Muscle of leg (tissue), 11 donors: Measurements from ENCODE around the gene NUDT8. TPM values are rescaled to one million over a fixed set of nuclear protein-coding genes. Genes with fewer than 3 reads are reported as not detected.
A peak's percentile ranks its signal among the peaks of the same experiment; 100 is the strongest.

Source experiments
- DNase-seq: peaks from one replicate; pipeline ENCODE4 v3.0.0; 2013
- H3K27ac ChIP-seq: one replicate; pipeline ENCODE4 v1.5.1; 2013; ENCODE audit warnings: mild to moderate bottlenecking, low read length, control low read depth
- H3K27me3 ChIP-seq: one replicate; pipeline ENCODE4 v1.6.1; 2013; ENCODE audit warnings: low read length; ENCODE audit not compliant: control insufficient read depth, insufficient read depth
- H3K36me3 ChIP-seq: one replicate; pipeline ENCODE4 v1.6.1; 2013; ENCODE audit warnings: low read length; ENCODE audit not compliant: control insufficient read depth, insufficient read depth
- H3K4me1 ChIP-seq: one replicate; pipeline ENCODE4 v1.6.1; 2013; ENCODE audit warnings: low read length; ENCODE audit not compliant: control insufficient read depth, insufficient read depth
- H3K4me3 ChIP-seq: one replicate; pipeline ENCODE4 v1.5.1; 2013; ENCODE audit warnings: low read length, control low read depth
- H3K9me3 ChIP-seq: replicated peaks from 2 replicates; pipeline ENCODE4 v1.6.1; 2013; ENCODE audit warnings: low read depth, low read length; ENCODE audit not compliant: control insufficient read depth
- WGBS: methylation state at CpG from one replicate; pipeline ENCODE4 v1.1.5; 2013; ENCODE audit warnings: missing lambda C conversion rate; ENCODE audit not compliant: insufficient coverage; 5-methylcytosine and 5-hydroxymethylcytosine counted together
- polyA plus RNA-seq, 8 donors: library from polyadenylated mRNA; unstranded; fragments of 120-200 nt; gene quantifications; one replicate each; pipeline versions ENCODE4 v1.2.1 to v1.2.3, GENCODE V29; 2013; ENCODE audit warnings: inconsistent platforms in 1 of 8, low replicate concordance in 1 of 8; ENCODE audit not compliant: insufficient read length in 8 of 8, insufficient read depth in 1 of 8
- total RNA-seq: library from RNA; stranded (reverse); fragments of 120-200 nt; gene quantifications from one replicate; pipeline ENCODE4 v1.2.4, GENCODE V29; 2013

Gene NUDT8
- total and polyA plus RNA-seq, 9 donors, result 3.4 to 5.8 (median 4.2) TPM

DNA sequence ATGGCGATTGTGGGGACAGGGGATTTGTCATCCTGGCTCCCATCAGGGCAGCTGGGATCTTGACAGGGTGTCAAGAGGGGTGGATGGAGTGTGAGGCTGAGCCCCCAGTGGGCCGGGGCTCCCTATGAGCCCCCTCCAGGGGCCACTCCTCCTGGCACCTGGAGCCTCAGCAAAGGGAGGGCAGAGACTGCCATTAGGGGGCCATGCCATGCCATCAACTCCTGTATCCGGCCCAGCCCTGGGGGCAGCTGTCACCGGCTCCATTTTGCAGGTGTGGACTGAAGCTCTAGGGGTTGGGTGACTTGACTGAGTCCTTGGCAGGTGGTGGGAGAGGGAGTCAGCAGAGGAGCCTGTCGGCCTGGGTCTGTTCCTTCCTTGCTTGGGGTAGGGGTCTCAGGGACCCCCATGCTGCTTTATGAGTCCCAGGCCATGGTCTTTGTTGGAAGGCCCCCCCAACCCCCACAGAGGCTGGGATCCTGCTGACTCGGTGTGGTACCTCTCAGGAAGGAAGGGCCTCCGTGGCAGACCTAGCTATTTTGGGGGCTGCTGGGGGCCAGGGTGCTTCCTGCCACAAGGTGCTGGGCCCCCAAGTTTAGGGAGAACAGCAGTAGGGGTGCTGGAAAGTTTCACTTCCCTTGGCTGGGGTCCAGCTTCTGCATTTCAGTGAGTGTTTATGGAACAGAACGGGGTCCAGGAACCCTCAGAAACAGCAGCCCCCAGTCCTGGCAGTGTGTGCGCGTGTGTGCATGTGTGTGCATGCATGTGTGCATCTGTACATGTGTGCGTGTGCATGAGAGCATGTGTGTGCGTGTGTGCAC lies 19.3 kb upstream of the NUDT8 start:
- Histone ChIP-seq H3K9me3 (peaks cover 1% of the 10 kb centered on the region), H3K27ac (no peak overlapping the region), H3K27me3 (peaks cover 13% of the 10 kb centered on the region), H3K36me3 (no peaks in the 10 kb centered on the region), H3K4me1 (no peaks in the 10 kb centered on the region), H3K4me3 (no peak overlapping the region)
- WGBS, result 76% methylated on average over 7 of the region's 12 CpGs
- peak; percentile 64 for DNase-seq

DNA sequence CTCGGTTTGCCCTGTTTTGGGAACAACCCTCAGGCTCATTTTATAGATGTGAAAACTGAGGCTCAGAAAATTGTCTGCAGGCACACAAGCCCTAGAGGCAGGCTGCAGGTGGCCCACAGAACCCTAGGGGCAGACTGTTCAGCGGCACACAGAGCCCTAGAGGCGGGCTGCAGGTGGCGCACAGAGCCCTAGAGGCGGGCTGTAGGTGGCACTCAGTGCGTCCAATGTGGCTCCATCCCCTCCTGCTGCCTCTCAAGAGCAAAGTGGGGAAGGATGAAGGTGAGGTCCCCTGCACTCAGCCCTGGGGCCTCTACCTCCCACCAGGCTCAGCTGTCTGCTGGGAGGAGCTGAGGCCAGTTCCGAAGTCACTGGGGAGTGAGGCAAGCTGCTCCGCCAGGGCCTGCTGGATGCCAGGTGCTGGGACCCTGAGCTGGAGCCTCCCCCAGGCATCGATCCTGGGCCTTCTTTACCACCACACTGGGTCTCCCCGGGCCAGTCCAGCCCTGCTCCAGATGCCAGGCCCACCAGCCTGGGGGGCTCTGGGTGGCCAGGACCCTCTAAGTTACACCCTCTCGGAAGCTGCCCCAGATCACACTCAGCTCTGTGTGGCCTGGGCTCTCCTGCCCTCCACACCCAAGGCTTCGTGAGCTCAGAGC lies 18.5 kb upstream of the NUDT8 start:
- no peak for DNase-seq
- WGBS, result 48% methylated on average over 10 of the region's 12 CpGs
- no peaks in the 10 kb centered on the region for H3K36me3 ChIP-seq
- no peak overlapping the region for H3K4me3 ChIP-seq
- H3K27me3 ChIP-seq, result peaks cover 13% of the 10 kb centered on the region
- no peaks in the 10 kb centered on the region for H3K4me1 ChIP-seq
- peaks cover 2% of the 10 kb centered on the region for H3K9me3 ChIP-seq
- no peak overlapping the region for H3K27ac ChIP-seq

DNA sequence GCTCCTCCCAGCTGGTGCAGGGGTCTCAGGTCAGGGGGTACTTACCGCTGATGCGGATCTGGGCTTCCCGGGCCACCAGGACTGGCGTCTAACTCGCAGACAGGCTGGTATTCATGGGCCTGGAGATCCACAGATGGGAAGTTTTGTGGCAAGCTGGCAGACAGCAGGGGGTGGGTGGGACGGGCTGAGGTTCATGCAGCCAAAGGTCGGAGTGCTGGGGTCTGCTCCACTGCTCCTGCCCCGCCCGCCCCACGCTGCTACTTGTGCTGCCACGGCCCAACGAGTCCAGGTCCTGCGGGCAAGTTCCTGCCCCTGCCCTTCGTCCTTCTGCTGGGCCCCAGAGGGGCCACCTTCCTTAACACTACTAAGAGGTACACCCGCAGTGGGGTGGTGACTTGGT lies 17.7 kb upstream of the NUDT8 start:
- DNase-seq, result no peak
- WGBS, result 57% methylated on average over 14 of the region's 15 CpGs
- Histone ChIP-seq H3K27ac (no peak overlapping the region), H3K36me3 (no peaks in the 10 kb centered on the region), H3K27me3 (peaks cover 13% of the 10 kb centered on the region), H3K9me3 (peaks cover 2% of the 10 kb centered on the region), H3K4me1 (no peaks in the 10 kb centered on the region), H3K4me3 (no peak overlapping the region)

DNA sequence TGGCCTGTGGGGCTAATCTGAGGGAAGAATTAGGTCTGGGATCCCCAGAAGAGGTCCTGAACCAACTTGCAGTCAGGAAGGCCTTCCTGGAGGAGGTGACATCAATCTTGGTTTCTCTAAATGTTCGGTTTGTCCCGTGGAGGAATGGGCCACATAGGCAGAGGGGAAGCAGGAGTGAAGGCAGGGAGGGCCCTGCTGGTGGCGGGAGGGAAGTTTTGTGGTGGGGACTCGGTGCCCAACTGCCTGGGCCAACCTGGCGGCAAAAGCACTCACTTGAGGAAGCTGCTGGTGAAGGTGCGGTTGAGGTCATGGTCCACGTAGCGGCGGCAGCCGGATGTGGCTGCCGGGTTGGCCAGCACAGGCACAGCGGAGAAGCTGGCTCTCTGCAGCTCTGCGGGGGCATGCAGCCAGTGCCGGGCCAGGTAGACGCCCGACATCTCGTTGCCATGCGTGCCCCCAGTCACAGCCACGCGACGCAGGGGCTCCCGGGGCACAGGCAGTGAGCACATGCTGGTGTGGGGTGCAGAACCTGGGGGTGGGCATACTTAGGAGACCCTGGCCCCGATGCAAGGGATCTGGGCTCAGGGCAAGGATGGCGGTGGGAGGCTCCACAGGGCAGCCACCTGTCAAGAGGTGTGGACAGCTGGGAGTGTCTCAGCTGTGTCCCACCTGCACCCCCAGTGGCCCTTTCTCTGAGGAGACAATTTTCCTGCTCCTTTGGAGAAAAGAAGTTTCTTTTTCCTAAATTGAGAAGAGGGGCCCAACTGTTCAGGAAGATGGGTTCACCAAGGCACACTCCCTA lies 17.0 kb upstream of the NUDT8 start:
- Histone ChIP-seq H3K36me3 (no peaks in the 10 kb centered on the region), H3K27me3 (peaks cover 13% of the 10 kb centered on the region), H3K27ac (no peak overlapping the region), H3K4me1 (no peaks in the 10 kb centered on the region), H3K4me3 (no peak overlapping the region), H3K9me3 (peaks cover 2% of the 10 kb centered on the region)
- 82% methylated on average over 22 of the region's 24 CpGs for WGBS
- no peak for DNase-seq

DNA sequence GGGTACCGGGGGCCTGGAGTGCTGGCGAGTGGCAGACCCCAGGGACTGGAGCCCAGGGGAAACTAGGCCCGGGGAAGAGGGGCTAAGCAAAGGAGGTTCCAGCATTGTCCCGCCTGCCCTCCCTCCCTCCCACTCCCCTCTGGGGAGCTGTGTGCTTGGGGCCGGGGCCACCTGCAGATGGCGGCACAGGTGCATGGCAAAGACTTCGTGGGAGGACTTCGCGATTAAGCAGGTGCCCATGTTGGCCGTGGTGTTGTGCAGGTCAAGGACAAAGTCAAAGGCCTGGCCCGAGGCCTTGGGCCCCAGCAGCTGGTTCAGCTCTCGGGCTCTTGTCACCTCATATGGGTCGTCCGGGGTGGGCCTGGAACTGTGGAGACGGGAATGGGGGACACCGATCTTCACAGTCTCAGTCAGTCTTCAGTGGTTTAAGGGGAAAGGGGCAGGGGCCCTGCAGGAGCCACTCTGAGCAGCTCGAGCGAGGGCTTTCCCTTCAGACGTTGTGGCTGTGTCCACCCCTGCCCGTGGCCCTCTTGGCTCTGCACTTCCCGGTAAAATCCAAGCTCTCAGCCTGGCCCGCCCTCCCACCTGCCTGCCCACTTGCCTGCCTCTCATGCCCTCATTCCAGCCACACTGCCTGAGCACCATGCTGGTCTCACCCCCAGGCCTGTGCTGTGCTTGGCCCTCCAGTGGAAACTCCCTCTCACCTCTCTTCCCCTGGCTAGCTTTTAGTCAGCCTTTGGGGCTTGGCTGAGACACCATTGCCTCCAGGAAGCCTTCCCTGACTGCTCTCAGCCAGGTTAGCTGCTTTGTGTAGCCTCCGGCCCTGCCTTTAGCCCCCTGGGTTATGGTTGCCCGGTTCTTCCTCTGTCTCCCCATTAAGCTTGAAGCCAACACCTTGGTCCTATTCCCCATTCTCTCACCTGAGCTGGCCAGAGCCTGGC lies 16.1 kb upstream of the NUDT8 start:
- H3K27ac ChIP-seq, result no peak overlapping the region
- 68% methylated on average over 20 of the region's 24 CpGs for WGBS
- no peak for DNase-seq
- no peaks in the 10 kb centered on the region for H3K36me3 ChIP-seq
- H3K27me3 ChIP-seq, result peaks cover 15% of the 10 kb centered on the region
- peaks cover 2% of the 10 kb centered on the region for H3K9me3 ChIP-seq
- H3K4me3 ChIP-seq, result no peak overlapping the region
- H3K4me1 ChIP-seq, result no peaks in the 10 kb centered on the region

DNA sequence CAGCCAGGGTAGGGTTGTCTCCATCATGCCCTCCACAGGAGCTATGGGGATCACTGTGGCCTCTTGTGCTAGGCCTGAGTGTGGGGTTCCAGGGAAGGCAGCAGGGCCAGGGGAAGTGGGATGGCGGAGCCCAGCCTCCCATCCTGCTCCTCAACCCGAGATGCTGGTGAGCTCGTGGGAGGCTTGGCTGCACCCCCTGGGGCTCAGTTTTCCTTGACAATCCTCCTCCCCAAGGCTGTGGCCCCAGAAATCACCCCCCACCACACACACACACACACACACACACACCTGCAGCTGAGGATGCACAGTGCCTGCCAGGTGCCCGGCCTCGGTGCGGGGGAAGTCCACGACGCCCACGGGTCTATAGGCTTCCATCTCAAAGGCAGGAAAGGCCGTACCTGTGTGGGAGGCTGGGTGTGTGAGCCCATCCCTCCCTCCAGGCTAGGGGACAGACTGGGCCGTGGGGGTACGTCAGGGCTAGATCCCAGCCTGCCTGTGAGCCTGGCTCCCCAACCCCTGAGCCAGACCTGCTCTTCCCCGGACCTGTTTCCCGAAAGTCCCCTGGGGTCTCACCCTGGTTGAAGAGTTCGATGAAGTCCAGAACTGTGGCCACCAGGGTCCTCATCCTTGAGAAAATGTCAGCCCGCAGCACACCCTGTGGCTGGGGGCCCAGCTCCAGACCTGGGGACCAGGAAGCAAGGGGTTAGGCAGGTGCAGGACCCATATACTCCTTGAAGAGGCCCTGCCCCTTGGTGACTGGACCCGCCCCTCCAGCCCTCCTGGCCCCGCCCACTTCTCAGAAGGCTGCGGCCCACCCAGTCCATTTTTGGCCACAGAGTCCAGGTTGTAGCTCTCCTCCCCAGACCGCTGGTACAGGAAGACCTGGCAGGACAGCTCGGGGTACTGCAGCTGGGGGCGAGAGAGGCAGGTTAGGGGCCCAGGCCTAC lies 15.0 kb upstream of the NUDT8 start:
- H3K27ac ChIP-seq, result no peak overlapping the region
- no peaks in the 10 kb centered on the region for H3K36me3 ChIP-seq
- no peaks in the 10 kb centered on the region for H3K4me1 ChIP-seq
- H3K9me3 ChIP-seq, result peaks cover 2% of the 10 kb centered on the region
- H3K27me3 ChIP-seq, result peaks cover 11% of the 10 kb centered on the region
- no peak overlapping the region for H3K4me3 ChIP-seq
- 81% methylated on average over 18 of the region's 22 CpGs for WGBS
- DNase-seq, result no peak

DNA sequence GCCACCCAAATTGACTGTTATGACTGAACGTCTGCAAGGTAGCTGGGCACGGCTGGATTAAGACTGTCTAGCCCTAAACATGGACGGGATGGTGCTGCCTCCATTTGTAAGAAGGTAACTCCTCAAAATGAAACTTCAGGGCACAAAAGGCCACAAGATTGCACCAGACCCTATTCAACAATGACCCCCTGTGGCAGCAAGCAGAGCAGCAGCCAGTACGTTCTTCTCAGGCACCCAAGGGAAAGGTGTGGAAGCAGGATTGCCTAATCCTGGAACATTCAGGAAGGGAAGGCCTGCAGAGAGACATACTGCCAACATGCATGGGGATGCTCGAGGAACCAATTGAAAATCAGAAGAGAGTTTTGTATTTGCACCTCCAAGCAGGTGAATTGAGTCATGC lies 14.3 kb upstream of the NUDT8 start:
- Histone ChIP-seq H3K27me3 (peaks cover 13% of the 10 kb centered on the region), H3K36me3 (no peaks in the 10 kb centered on the region), H3K4me1 (no peaks in the 10 kb centered on the region), H3K27ac (no peak overlapping the region), H3K9me3 (peaks cover 2% of the 10 kb centered on the region), H3K4me3 (no peak overlapping the region)
- 70% methylated on average over 4 of the region's 5 CpGs for WGBS
- DNase-seq, result no peak

DNA sequence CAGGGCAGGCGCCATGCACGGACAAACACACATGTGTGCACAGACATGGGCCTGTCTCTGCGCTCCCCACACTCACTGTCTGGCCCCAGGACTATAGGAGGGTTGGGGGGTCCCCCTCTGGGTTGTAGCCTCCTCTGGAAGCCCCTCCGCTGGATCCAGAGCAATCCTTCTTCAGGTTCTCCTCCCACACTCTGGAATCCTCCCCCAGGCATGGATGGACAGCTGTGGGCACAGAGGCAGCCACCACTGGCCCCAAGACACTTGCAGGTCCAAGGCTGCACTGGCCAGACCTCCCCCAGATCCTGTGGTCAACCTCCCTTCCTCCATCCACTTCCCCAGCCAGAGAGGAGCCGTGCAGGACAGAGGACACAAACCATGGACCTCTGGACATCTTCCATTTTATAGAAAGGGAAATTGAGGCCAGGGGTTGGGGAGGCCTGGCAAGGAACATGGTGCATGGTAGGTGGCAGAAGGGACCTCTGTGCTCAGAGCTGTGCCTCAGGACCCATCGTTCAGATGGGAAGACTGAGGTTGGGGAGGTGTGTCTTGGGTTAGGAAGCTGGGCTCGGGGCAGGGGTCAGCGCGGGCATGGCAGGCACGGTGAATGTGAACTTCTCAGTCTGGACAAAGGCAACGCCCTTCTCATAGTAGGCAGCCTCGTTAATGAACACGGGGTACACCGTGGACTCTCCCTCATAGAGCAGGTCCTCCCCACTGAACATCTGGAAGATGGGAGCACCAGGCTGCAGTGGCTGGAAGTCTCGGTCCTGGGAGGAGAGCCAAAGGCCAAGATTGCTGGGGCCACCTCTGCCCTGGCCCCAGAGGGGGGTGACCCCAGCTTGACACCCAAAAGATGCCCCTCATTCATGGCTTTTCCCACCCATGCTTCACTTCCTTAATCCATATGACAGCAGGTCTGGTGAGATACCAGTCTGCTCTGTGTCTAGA lies 12.7 kb upstream of the NUDT8 start:
- no peaks in the 10 kb centered on the region for H3K4me1 ChIP-seq
- no peak overlapping the region for H3K4me3 ChIP-seq
- H3K9me3 ChIP-seq, result peaks cover 2% of the 10 kb centered on the region
- H3K27ac ChIP-seq, result no peak overlapping the region
- DNase-seq, result no peak
- 94% methylated on average over 11 of the region's 15 CpGs for WGBS
- H3K36me3 ChIP-seq, result no peaks in the 10 kb centered on the region
- peaks cover 8% of the 10 kb centered on the region for H3K27me3 ChIP-seq
